Gastroesophageal sphincter (tissue), 3 donors: ENCODE results near the gene ARPC1B.

Experiments
- POLR2A ChIP-seq, 2 donors: fragments of 450-650 bp; IDR thresholded peaks; one replicate each; pipeline ENCODE4 v1.6.1; 2017; ENCODE audit warnings: antibody characterized with exemption in 2 of 2, mild to moderate bottlenecking in 2 of 2, moderate library complexity in 1 of 2
- TF ChIP-seq, protein P1 (sequence below), 4 experiments: fragments of 200-600 bp in 2 of 4; fragments of 450-650 bp in 2 of 4; sonication (generic) in 1 of 4; IDR thresholded peaks; one replicate each; pipeline ENCODE4 v1.5.1; 2017 to 2019; ENCODE audit warnings: antibody characterized with exemption in 4 of 4, mild to moderate bottlenecking in 2 of 4, moderate library complexity in 2 of 4

DNA sequence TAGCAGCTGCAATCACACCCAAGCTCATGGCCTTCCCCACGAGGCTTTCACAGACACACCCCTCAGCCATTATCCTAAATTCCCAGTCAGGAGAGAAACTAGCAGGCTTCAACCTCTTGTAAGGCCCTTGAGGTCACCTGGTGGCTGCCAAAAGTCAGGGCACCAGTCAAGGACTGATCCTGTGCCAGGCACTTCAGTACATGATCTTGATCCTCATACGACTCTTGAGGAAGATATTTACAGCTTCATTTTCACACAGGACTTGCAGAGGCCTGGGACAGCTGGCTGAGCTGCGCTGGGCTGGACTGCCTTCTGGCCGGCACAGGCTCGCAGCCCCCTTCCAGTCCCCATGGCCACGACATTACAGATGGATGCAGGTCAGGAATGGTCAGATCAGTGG lies 25.1 kb downstream of the ARPC1B start:
- TF ChIP-seq, protein P1, sequence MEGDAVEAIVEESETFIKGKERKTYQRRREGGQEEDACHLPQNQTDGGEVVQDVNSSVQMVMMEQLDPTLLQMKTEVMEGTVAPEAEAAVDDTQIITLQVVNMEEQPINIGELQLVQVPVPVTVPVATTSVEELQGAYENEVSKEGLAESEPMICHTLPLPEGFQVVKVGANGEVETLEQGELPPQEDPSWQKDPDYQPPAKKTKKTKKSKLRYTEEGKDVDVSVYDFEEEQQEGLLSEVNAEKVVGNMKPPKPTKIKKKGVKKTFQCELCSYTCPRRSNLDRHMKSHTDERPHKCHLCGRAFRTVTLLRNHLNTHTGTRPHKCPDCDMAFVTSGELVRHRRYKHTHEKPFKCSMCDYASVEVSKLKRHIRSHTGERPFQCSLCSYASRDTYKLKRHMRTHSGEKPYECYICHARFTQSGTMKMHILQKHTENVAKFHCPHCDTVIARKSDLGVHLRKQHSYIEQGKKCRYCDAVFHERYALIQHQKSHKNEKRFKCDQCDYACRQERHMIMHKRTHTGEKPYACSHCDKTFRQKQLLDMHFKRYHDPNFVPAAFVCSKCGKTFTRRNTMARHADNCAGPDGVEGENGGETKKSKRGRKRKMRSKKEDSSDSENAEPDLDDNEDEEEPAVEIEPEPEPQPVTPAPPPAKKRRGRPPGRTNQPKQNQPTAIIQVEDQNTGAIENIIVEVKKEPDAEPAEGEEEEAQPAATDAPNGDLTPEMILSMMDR (IDR thresholded peaks at IDR 0.05), result no peak
- TF ChIP-seq POLR2A (IDR thresholded peaks at IDR 0.05), result no peak
